A549 (cell line): ENCODE results near the gene NIPAL3. TPM values are rescaled to one million over a fixed set of nuclear protein-coding genes. Genes with fewer than 3 reads are reported as not detected.

Source experiments
- ATAC-seq, 2 experiments: fragments of 200-7000 bp in 1 of 2; fragments of >200 bp in 1 of 2; cut with Nextera tagmentation in 1 of 2; cut with Tn5 transposase in 1 of 2; 3 replicates each; pipeline versions ENCODE4 v1.8.0 to v1.9.1; 2018 to 2020; ENCODE audit warnings: mild to moderate bottlenecking in 1 of 2, moderate library complexity in 1 of 2
- CTCF ChIA-PET: fragments of 300-600 bp; sonication (Branson Sonifier 250); formaldehyde crosslinking; extraction: SDS; loops from one replicate; lab custom pipeline; 2021; ENCODE audit warnings: antibody characterized with exemption, inconsistent platforms; lab: Yijun Ruan, JAX
- POLR2A ChIA-PET: fragments of 350-600 bp; formaldehyde crosslinking; extraction: SDS; loops from one replicate; lab custom pipeline; 2021; ENCODE audit warnings: antibody characterized with exemption, inconsistent platforms; lab: Yijun Ruan, JAX
- DNase-seq, 2 experiments: peaks; one replicate each; pipeline versions ENCODE4 v3.0.0 to v3.0.0-alpha.2; 2011 to 2016; ENCODE audit warnings: low read depth in 1 of 2, low spot score in 1 of 2
- FAIRE-seq: peaks from 2 replicates; lab custom pipeline; 2011; peaks lifted over from hg19 to GRCh38; lab: Jason Lieb, UNC
- H3K27ac ChIP-seq, 2 experiments: fragments of >200 bp; sonication (Bioruptor Twin); formaldehyde crosslinking; 3 replicates each; pipeline ENCODE4 v1.5.1; 2016 to 2017
- H3K4me1 ChIP-seq: fragments of >200 bp; sonication (Bioruptor Twin); formaldehyde crosslinking; 3 replicates; pipeline ENCODE4 v1.6.1; 2016
- H3K4me2 ChIP-seq: fragments of >200 bp; sonication (Bioruptor Twin); formaldehyde crosslinking; 3 replicates; pipeline ENCODE4 v1.6.1; 2016
- H3K4me3 ChIP-seq: fragments of >200 bp; sonication (Bioruptor Twin); formaldehyde crosslinking; 3 replicates; pipeline ENCODE4 v1.5.1; 2016
- H3K9me3 ChIP-seq: fragments of >200 bp; sonication (Bioruptor Twin); formaldehyde crosslinking; 3 replicates; pipeline ENCODE4 v1.6.1; 2016
- ATOH8 ChIP-seq: fragments of 250-450 bp; sonication (Bioruptor Pico); IDR thresholded peaks from 2 replicates; pipeline ENCODE4 v1.5.0; 2020; ENCODE audit warnings: low read depth, mild to moderate bottlenecking, moderate library complexity
- BHLHE40 ChIP-seq: IDR thresholded peaks from 2 replicates; pipeline ENCODE4 v1.6.1; 2012; ENCODE audit warnings: low read depth, low read length, inconsistent platforms
- CBX2 ChIP-seq: fragments of 200-600 bp; sonication (generic); IDR thresholded peaks from 2 replicates; pipeline ENCODE4 v1.6.1; 2016; ENCODE audit warnings: low read depth, mild to moderate bottlenecking, borderline replicate concordance
- CBX8 ChIP-seq: fragments of 200-600 bp; sonication (generic); IDR thresholded peaks from 2 replicates; pipeline ENCODE4 v1.6.1; 2016
- CEBPB ChIP-seq, 2 experiments: fragments of >200 bp in 1 of 2; sonication (Bioruptor Twin) in 1 of 2; formaldehyde crosslinking in 1 of 2; IDR thresholded peaks; 2 replicates each; pipeline ENCODE4 v1.6.1; 2012 to 2016
- CHD2 ChIP-seq: fragments of 150-350 bp; IDR thresholded peaks from 2 replicates; pipeline ENCODE4 v1.6.1; 2014; ENCODE audit warnings: low read length; ENCODE audit not compliant: partially characterized antibody
- CHD4 ChIP-seq: fragments of 200-600 bp; sonication (generic); IDR thresholded peaks from 2 replicates; pipeline ENCODE4 v1.6.1; 2016; ENCODE audit warnings: antibody characterized with exemption, mild to moderate bottlenecking, borderline replicate concordance
- CTCF ChIP-seq: fragments of >200 bp; sonication (Bioruptor Twin); formaldehyde crosslinking; IDR thresholded peaks from 3 replicates; pipeline ENCODE4 v1.5.1; 2016
- ELK1 ChIP-seq: fragments of 150-350 bp; IDR thresholded peaks from 2 replicates; pipeline ENCODE4 v1.6.1; 2014; ENCODE audit warnings: low read depth, mild to moderate bottlenecking, low read length
- ESRRA ChIP-seq: fragments of 150-350 bp; IDR thresholded peaks from 2 replicates; pipeline ENCODE4 v1.6.1; 2014; ENCODE audit warnings: mild to moderate bottlenecking, low read length, borderline replicate concordance
- FOSB ChIP-seq: fragments of 250-450 bp; sonication (Bioruptor Pico); IDR thresholded peaks from 2 replicates; pipeline ENCODE4 v1.5.0; 2020; ENCODE audit warnings: mild to moderate bottlenecking, moderate library complexity
- GATA3 ChIP-seq: IDR thresholded peaks from 2 replicates; pipeline ENCODE4 v1.6.1; 2012; ENCODE audit warnings: borderline replicate concordance
- HDAC2 ChIP-seq: fragments of 200-600 bp; sonication (generic); IDR thresholded peaks from 2 replicates; pipeline ENCODE4 v1.6.1; 2016
- HMGXB4 ChIP-seq: fragments of 250-450 bp; sonication (Bioruptor Pico); IDR thresholded peaks from 2 replicates; pipeline ENCODE4 v1.5.0; 2021; ENCODE audit warnings: mild to moderate bottlenecking, moderate library complexity, borderline replicate concordance
- HOXA7 ChIP-seq: fragments of 250-450 bp; sonication (Bioruptor Pico); IDR thresholded peaks from 2 replicates; pipeline ENCODE4 v1.5.0; 2020; ENCODE audit warnings: mild to moderate bottlenecking, moderate library complexity
- JUN ChIP-seq, 2 experiments: fragments of >200 bp; sonication (Bioruptor Twin); formaldehyde crosslinking; IDR thresholded peaks; 2 replicates in 1 of 2; 3 replicates in 1 of 2; pipeline ENCODE4 v1.6.1; 2016 to 2017
- MAX ChIP-seq: IDR thresholded peaks from 2 replicates; pipeline ENCODE4 v1.6.1; 2012
- MAZ ChIP-seq: fragments of 150-350 bp; IDR thresholded peaks from 2 replicates; pipeline ENCODE4 v1.6.1; 2014; ENCODE audit warnings: antibody characterized with exemption, low read depth, low read length, borderline replicate concordance
- MYC ChIP-seq: IDR thresholded peaks from 2 replicates; pipeline ENCODE4 v1.6.1; 2012; ENCODE audit warnings: mild to moderate bottlenecking, inconsistent platforms, low read length, improper control_type of control experiment, borderline replicate concordance
- NFE2L2 ChIP-seq: fragments of 150-350 bp; conservative IDR thresholded peaks from 2 replicates; pipeline ENCODE4 v1.6.1; 2014; ENCODE audit warnings: low read length
- NR3C1 ChIP-seq: fragments of >200 bp; sonication (Bioruptor Twin); formaldehyde crosslinking; IDR thresholded peaks from 3 replicates; pipeline ENCODE4 v1.6.1; 2017
- PBX3 ChIP-seq: IDR thresholded peaks from 2 replicates; pipeline ENCODE4 v1.6.1; 2012
- PHF8 ChIP-seq: fragments of 200-600 bp; sonication (generic); IDR thresholded peaks from 2 replicates; pipeline ENCODE4 v1.6.1; 2016; ENCODE audit warnings: low read depth, mild to moderate bottlenecking, antibody characterized with exemption, moderate library complexity, borderline replicate concordance
- POLR2AphosphoS2 ChIP-seq: conservative IDR thresholded peaks from 2 replicates; pipeline ENCODE4 v1.6.1; 2012; ENCODE audit warnings: low read length, improper control_type of control experiment, inconsistent platforms
- RAD21 ChIP-seq, 2 experiments: fragments of >200 bp in 1 of 2; sonication (Bioruptor Twin) in 1 of 2; formaldehyde crosslinking in 1 of 2; IDR thresholded peaks in 1 of 2; conservative IDR thresholded peaks in 1 of 2; 2 replicates in 1 of 2; 3 replicates in 1 of 2; pipeline ENCODE4 v1.6.1; 2012 to 2018; ENCODE audit warnings: inconsistent platforms in 1 of 2
- RCOR1 ChIP-seq: fragments of 150-350 bp; IDR thresholded peaks from 2 replicates; pipeline ENCODE4 v1.6.1; 2014; ENCODE audit warnings: antibody characterized with exemption, low read length, low read depth
- RFX5 ChIP-seq: fragments of 450-650 bp; IDR thresholded peaks from 2 replicates; pipeline ENCODE4 v1.7.1; 2014; ENCODE audit warnings: antibody characterized with exemption, mild to moderate bottlenecking, moderate library complexity
- RNF2 ChIP-seq: fragments of 200-600 bp; sonication (generic); IDR thresholded peaks from 2 replicates; pipeline ENCODE4 v1.6.1; 2016; ENCODE audit warnings: low read depth, mild to moderate bottlenecking, antibody characterized with exemption, moderate library complexity, borderline replicate concordance
- SMC3 ChIP-seq: fragments of >200 bp; sonication (Bioruptor Twin); formaldehyde crosslinking; IDR thresholded peaks from 3 replicates; pipeline ENCODE4 v1.6.1; 2018; ENCODE audit warnings: inconsistent platforms
- SREBF2 ChIP-seq: fragments of 450-650 bp; IDR thresholded peaks from 2 replicates; pipeline ENCODE4 v1.6.1; 2014; ENCODE audit warnings: mild to moderate bottlenecking, moderate library complexity
- TP53 ChIP-seq: fragments of 250-450 bp; sonication (Bioruptor Pico); IDR thresholded peaks from 2 replicates; pipeline ENCODE4 v1.5.0; 2021; ENCODE audit warnings: mild to moderate bottlenecking, moderate library complexity
- ZSCAN20 ChIP-seq: fragments of 250-450 bp; sonication (Bioruptor Pico); IDR thresholded peaks from 2 replicates; pipeline ENCODE4 v1.8.0; 2022; ENCODE audit warnings: mild to moderate bottlenecking, moderate library complexity
- WGBS: methylation state at CpG from one replicate; pipeline ENCODE4 v1.1.6; 2017; ENCODE audit errors: missing lambda C conversion rate; 5-methylcytosine and 5-hydroxymethylcytosine counted together
- polyA minus RNA-seq: library from RNA; depleted of rRNA, polyadenylated mRNA; stranded (reverse); fragments of >200 nt; gene quantifications from 2 replicates; pipeline ENCODE4 v1.2.3, GENCODE V29; 2011; rRNA and poly(A)+ RNA removed
- polyA plus RNA-seq, 4 experiments: library from polyadenylated mRNA; depleted of rRNA in 3 of 4; stranded (reverse); fragments of >200 nt; fragmentation: RNase III in 1 of 4; extraction: RNeasy Plus Mini Kit Qiagen cat#74134 plus additional on column Dnase treatment in 1 of 4; gene quantifications; 2 replicates in 3 of 4; 3 replicates in 1 of 4; pipeline ENCODE4 v1.2.3, GENCODE V29; 2011 to 2017

The NIPAL3 gene
- polyA plus RNA-seq (2011; rRNA removed): 10.4 and 14.7 TPM in 2 replicates
- polyA plus RNA-seq (2012; cell fraction: cytosol; rRNA removed): 4.0 and 5.6 TPM in 2 replicates
- polyA plus RNA-seq (2012; cell fraction: nucleus; rRNA removed): 4.1 and 4.3 TPM in 2 replicates
- polyA plus RNA-seq (2017; fragmentation: RNase III; extraction: RNeasy Plus Mini Kit Qiagen cat#74134 plus additional on column Dnase treatment): 4.5 to 5.2 TPM (median 5.1 TPM) in 3 replicates
- 18.6 and 20.4 TPM in 2 replicates for polyA minus RNA-seq

- peak; percentile 91 to 94 for ATAC-seq
- peak; percentile 85 to 99 for DNase-seq
- H3K9me3 ChIP-seq: no peaks in the 10 kb centered on the region
- no peak for FAIRE-seq
- peak within 1 kb of the TSS; percentile 64 to 95 for H3K27ac ChIP-seq
- POLR2A ChIA-PET: interaction anchor here (0.5 to 2.7 kb wide), 3 partner anchors 87 to 576 kb away, joined by 3 to 14 read pairs (median 4); partner anchors contain the start of gene RCAN3
- CTCF ChIA-PET: interaction anchor here (0.6 to 9.5 kb wide), 31 partner anchors 10 to 1388 kb away, joined by 3 to 86 read pairs (median 3); no protein-coding TSS in a partner anchor
- H3K4me3 ChIP-seq: peak within 1 kb of the TSS; percentile 67
- H3K4me1 ChIP-seq: peaks cover 51% of the 10 kb centered on the region
- TF ChIP-seq RNF2 (no peak), ESRRA (peak; percentile 13; the same call in 1 of the 2 replicates), SMC3 (peak; percentile 50; the same call in 2 of the 3 replicates), NFE2L2 (no peak), ATOH8 (0 out of 2 replicates have a peak, but pooled peaks have one; percentile 2), BHLHE40 (no peak), CEBPB (IDR thresholded peaks at IDR 0.05) (no peak), NR3C1 (no peak), CHD4 (no peak), MAX (no peak; the same call in 1 of the 2 replicates), JUN (IDR thresholded peaks at IDR 0.05) (no peak), CHD2 (peak; percentile 70), RAD21 (conservative IDR thresholded peaks at IDR 0.05 in 1 of 2, IDR thresholded peaks at IDR 0.05 in 1 of 2) (peak; percentile 48 to 61), GATA3 (no peak), SREBF2 (no peak), CTCF (peak; percentile 65), RCOR1 (no peak), CBX8 (no peak), MAZ (no peak), MYC (no peak), CBX2 (no peak), FOSB (CRISPR knock-in tag) (no peak), RFX5 (no peak), PBX3 (peak; percentile 99), HDAC2 (no peak), ELK1 (no peak), POLR2AphosphoS2 (no peak), ZSCAN20 (CRISPR knock-in tag) (no peak), HMGXB4 (CRISPR knock-in tag) (no peak), PHF8 (no peak), TP53 (no peak), HOXA7 (no peak)
- TF ChIP-seq, all 56 proteins: peak for 7
- peak within 1 kb of the TSS; percentile 96 for H3K4me2 ChIP-seq
- 2% methylated on average over 15 of the region's 28 CpGs for WGBS
These were observed at the start of gene NIPAL3 for GRCh38 chr1:24415334-24415909. TSS of gene NIPAL3 (plus strand) at chr1:24415802. CDS start at chr1:24419548, 3,746 bp downstream.
